T-helper 2 cell treated with Interferon-gamma antibody and Interleukin-4, amounts not matched to agents 5 μg/mL and 100 μg/mL, for 36 hours (primary cell): Measurements from ENCODE around the gene HSH2D.

Experiments
- DNase-seq: peaks from one replicate; pipeline ENCODE4 v3.0.0; 2021; ENCODE audit warnings: low spot score
- H3K27ac Mint-ChIP-seq: one replicate; pipeline ENCODE4 v1.8.0; 2021; ENCODE audit warnings: mild to moderate bottlenecking, mixed read lengths
- H3K27me3 Mint-ChIP-seq: one replicate; pipeline ENCODE4 v1.8.0; 2021; ENCODE audit warnings: low read depth, mixed read lengths
- H3K36me3 Mint-ChIP-seq: one replicate; pipeline ENCODE4 v1.8.0; 2021; ENCODE audit warnings: low read depth, mixed read lengths
- H3K4me1 Mint-ChIP-seq: one replicate; pipeline ENCODE4 v1.8.0; 2021; ENCODE audit warnings: low read depth, mixed read lengths
- H3K4me3 Mint-ChIP-seq: one replicate; pipeline ENCODE4 v1.8.0; 2022; ENCODE audit warnings: mild to moderate bottlenecking, moderate library complexity, mixed read lengths
- H3K9me3 Mint-ChIP-seq: one replicate; pipeline ENCODE4 v1.8.0; 2021; ENCODE audit warnings: mixed read lengths

HSH2D gene

GRCh38 chr19:16131648-16132047 lies 11.8 kb upstream of the HSH2D start:
- Mint-ChIP-seq H3K4me3 (no peak overlapping the region), H3K9me3 (peaks cover 5% of the 10 kb centered on the region), H3K27me3 (no peaks in the 10 kb centered on the region), H3K36me3 (peaks cover 73% of the 10 kb centered on the region), H3K4me1 (peaks cover 5% of the 10 kb centered on the region), H3K27ac (peak overlapping the region; percentile 12)
- DNase-seq, result no peak

- H3K27ac Mint-ChIP-seq, result no peak overlapping the region
- peaks cover 55% of the 10 kb centered on the region for H3K36me3 Mint-ChIP-seq
- DNase-seq, result no peak
- peaks cover 5% of the 10 kb centered on the region for H3K9me3 Mint-ChIP-seq
- peaks cover 11% of the 10 kb centered on the region for H3K4me1 Mint-ChIP-seq
- no peaks in the 10 kb centered on the region for H3K27me3 Mint-ChIP-seq
- no peak overlapping the region for H3K4me3 Mint-ChIP-seq
Measured at GRCh38 chr19:16133818-16134217, 9.7 kb upstream of the HSH2D start.

- Mint-ChIP-seq H3K4me1 (peaks cover 17% of the 10 kb centered on the region), H3K27me3 (no peaks in the 10 kb centered on the region), H3K4me3 (no peak overlapping the region), H3K27ac (no peak overlapping the region), H3K36me3 (peaks cover 51% of the 10 kb centered on the region), H3K9me3 (peaks cover 5% of the 10 kb centered on the region)
- no peak for DNase-seq
Measured at GRCh38 chr19:16134510-16134909, 9.0 kb upstream of the HSH2D start.

DNA sequence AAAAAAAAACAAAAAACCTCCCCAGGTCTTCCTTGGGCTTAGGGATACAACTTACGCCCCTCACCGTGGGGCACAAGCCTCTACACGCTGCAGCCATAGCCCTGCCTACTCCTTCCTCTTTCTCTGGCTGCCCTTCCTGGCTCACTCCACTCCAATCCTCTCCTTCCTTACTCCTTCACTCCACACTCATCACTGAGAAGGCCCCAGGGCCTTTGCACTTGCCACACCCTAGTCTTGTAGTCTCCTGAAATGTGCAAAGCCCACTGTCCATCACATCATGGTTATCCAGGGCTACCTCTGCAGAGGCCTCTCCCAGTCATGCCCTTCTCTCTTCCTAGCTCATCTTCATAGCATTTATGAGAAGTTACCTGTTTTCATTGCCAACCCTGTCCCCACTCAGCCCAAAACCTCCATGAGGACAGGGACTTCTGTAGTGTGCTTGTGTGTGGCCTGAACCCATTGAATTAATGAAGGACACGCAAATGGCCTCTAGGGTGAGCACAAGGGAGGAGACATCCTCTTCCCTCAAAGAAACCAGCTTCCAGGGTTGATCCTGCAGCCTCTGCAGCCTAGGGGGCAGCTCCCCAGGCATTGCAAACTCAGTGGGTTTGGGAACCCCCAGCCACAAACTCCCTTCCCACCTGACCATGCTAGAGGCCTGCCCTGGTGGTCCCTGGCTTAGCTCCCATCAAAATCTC lies 7.9 kb upstream of the HSH2D start:
- Mint-ChIP-seq H3K4me1 (peaks cover 23% of the 10 kb centered on the region), H3K36me3 (peaks cover 43% of the 10 kb centered on the region), H3K27me3 (no peaks in the 10 kb centered on the region), H3K27ac (peak overlapping the region; percentile 34), H3K4me3 (no peak overlapping the region), H3K9me3 (peaks cover 5% of the 10 kb centered on the region)
- no peak for DNase-seq

DNA sequence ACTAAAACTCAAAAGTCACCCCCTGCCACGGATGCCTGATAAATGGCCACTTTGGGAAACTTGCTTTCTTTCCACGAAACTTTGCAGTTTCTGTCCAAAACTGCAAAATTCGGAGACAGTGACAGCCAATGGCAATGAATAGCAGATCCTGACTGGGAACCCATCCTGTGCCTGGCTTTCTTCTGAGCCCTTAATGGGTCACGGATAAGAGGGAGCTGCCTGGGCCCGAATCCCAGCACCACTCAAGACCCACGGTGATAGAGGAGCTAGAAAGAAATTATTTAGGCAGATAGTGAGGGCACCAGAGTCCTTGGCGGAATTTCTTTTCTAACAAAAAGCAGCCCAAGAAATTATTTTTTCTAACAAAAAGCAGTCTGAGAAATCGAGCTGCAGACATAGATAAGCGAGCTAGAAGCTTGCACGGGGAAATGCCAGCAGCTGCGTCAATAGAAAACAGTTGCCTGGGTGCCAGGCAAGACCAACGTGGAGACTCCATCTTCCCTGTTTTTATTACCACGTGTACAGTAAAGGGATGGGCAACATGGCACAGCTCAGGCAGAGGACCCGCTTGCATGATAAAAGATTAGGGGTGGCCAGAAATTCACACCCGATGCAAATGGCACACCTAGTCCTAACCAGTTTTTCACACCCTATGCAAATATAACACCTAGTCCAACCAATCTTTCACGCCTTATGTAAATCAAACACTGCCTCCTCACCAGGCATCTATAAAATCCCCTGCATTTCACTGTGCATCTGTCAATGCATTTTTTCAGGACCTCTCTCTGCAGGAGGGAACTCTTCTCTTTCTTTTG lies 7.1 kb upstream of the HSH2D start:
- H3K27ac Mint-ChIP-seq, result no peak overlapping the region
- DNase-seq, result no peak
- H3K9me3 Mint-ChIP-seq, result peaks cover 1% of the 10 kb centered on the region
- H3K4me3 Mint-ChIP-seq, result no peak overlapping the region
- no peaks in the 10 kb centered on the region for H3K27me3 Mint-ChIP-seq
- H3K4me1 Mint-ChIP-seq, result peaks cover 30% of the 10 kb centered on the region
- H3K36me3 Mint-ChIP-seq, result peaks cover 36% of the 10 kb centered on the region

- no peaks in the 10 kb centered on the region for H3K27me3 Mint-ChIP-seq
- H3K27ac Mint-ChIP-seq, result peak overlapping the region; percentile 85
- no peak for DNase-seq
- H3K4me1 Mint-ChIP-seq, result peaks cover 48% of the 10 kb centered on the region
- peak overlapping the region; percentile 60 for H3K4me3 Mint-ChIP-seq
- peaks cover 13% of the 10 kb centered on the region for H3K36me3 Mint-ChIP-seq
- H3K9me3 Mint-ChIP-seq, result no peaks in the 10 kb centered on the region
Measured at GRCh38 chr19:16139752-16140151, 3.7 kb upstream of the HSH2D start.

DNA sequence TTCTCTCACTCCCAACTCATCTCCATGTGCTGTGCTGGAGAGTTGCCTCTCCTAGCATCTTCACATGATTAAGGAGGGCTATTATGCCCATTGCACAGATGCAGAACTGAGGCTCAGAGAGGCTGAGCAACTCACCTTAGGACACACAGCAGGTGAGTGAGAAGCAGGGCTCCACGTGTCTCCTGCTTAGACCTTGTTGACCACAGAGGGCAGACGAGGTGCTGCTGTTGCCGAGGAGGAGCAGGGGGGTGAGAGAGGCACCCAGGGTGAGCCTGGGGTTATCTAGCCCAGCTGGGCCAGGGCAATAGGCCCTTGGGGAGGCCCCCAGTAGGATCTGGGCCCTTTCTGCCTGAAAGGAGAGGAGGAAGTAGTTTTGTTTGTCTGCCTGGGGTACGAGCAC lies 2.4 kb upstream of the HSH2D start:
- Mint-ChIP-seq H3K4me3 (no peak overlapping the region), H3K9me3 (no peaks in the 10 kb centered on the region), H3K27me3 (no peaks in the 10 kb centered on the region), H3K36me3 (peaks cover 16% of the 10 kb centered on the region), H3K27ac (peak overlapping the region; percentile 79), H3K4me1 (peaks cover 49% of the 10 kb centered on the region)
- no peak for DNase-seq

GRCh38 chr19:16142032-16142580 lies 1.4 kb upstream of the HSH2D start:
- Mint-ChIP-seq H3K4me3 (peak overlapping the region; percentile 0), H3K27ac (peak overlapping the region; percentile 67), H3K4me1 (peaks cover 49% of the 10 kb centered on the region), H3K27me3 (no peaks in the 10 kb centered on the region), H3K36me3 (peaks cover 21% of the 10 kb centered on the region), H3K9me3 (no peaks in the 10 kb centered on the region)
- no peak for DNase-seq

DNA sequence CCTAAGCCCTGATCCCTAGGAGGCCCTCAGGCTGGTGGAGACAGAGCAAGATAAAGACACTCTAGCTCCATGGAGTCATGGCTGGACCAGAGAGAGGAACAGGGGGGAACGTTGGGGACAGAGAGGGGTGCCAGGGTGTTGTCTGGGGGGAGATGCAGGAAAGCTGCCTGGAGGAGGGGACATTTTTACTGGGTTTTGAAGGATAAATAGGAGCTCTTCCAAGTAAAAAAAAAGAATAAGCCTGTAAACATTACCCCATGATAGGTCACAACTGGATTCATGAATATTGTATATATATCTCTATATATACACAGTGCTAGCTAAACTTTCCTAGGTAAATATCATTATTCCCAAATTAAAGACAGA lies 714 bp downstream of the HSH2D start:
- DNase-seq, result no peak
- peaks cover 52% of the 10 kb centered on the region for H3K4me1 Mint-ChIP-seq
- H3K27ac Mint-ChIP-seq, result peak overlapping the region; percentile 98
- H3K4me3 Mint-ChIP-seq, result peak overlapping the region; percentile 97
- no peaks in the 10 kb centered on the region for H3K9me3 Mint-ChIP-seq
- H3K27me3 Mint-ChIP-seq, result no peaks in the 10 kb centered on the region
- H3K36me3 Mint-ChIP-seq, result peaks cover 25% of the 10 kb centered on the region

- H3K9me3 Mint-ChIP-seq, result no peaks in the 10 kb centered on the region
- H3K4me1 Mint-ChIP-seq, result peaks cover 44% of the 10 kb centered on the region
- H3K27me3 Mint-ChIP-seq, result no peaks in the 10 kb centered on the region
- no peak for DNase-seq
- peak overlapping the region; percentile 80 for H3K4me3 Mint-ChIP-seq
- H3K36me3 Mint-ChIP-seq, result peaks cover 35% of the 10 kb centered on the region
- peak overlapping the region; percentile 52 for H3K27ac Mint-ChIP-seq
Measured at GRCh38 chr19:16146112-16146511, 2.6 kb downstream of the HSH2D start.

DNA sequence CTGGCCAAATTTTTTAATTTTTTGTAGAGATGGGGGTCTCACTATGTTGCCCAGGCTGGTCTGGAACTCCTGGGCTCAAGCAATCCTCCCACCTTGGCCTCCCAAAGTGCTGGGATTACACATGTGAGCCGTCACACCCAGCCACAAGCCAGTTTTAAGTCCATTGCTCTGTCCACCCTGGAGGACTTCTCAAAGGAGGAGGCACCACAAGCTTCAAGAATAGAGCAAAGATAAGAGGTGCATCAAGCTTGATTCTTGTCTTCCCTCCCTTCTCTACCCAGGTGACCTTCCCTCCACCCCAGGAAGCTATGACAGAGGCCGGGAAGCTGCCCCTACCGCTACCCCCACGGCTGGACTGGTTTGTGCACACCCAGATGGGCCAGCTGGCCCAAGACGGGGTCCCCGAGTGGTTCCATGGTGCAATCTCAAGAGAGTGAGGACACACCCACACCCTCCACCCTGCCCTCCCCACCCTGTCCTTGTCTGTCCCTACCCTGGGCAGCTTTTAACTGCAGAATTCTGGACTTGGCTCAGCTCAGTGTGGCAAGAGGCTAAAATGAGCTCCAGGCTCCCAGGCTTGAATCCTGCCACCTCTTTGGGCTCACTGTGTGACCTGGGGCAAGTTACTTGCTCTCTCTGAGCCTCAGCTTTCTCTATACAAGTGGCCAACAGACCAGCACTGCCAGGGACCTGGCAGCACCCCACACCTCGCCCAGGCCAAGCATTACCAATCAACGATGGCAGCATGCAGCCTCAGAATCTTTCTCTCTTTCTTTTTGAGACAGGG lies 5.2 kb downstream of the HSH2D start:
- Mint-ChIP-seq H3K9me3 (no peaks in the 10 kb centered on the region), H3K27ac (peak overlapping the region; percentile 74), H3K4me3 (peak overlapping the region; percentile 29), H3K27me3 (no peaks in the 10 kb centered on the region), H3K36me3 (peaks cover 53% of the 10 kb centered on the region), H3K4me1 (peaks cover 29% of the 10 kb centered on the region)
- no peak for DNase-seq

- H3K4me3 Mint-ChIP-seq, result no peak overlapping the region
- no peak overlapping the region for H3K27ac Mint-ChIP-seq
- H3K9me3 Mint-ChIP-seq, result no peaks in the 10 kb centered on the region
- DNase-seq, result no peak
- peaks cover 21% of the 10 kb centered on the region for H3K4me1 Mint-ChIP-seq
- H3K27me3 Mint-ChIP-seq, result no peaks in the 10 kb centered on the region
- peaks cover 75% of the 10 kb centered on the region for H3K36me3 Mint-ChIP-seq
Measured at GRCh38 chr19:16153582-16154336, 10.3 kb downstream of the HSH2D start.

DNA sequence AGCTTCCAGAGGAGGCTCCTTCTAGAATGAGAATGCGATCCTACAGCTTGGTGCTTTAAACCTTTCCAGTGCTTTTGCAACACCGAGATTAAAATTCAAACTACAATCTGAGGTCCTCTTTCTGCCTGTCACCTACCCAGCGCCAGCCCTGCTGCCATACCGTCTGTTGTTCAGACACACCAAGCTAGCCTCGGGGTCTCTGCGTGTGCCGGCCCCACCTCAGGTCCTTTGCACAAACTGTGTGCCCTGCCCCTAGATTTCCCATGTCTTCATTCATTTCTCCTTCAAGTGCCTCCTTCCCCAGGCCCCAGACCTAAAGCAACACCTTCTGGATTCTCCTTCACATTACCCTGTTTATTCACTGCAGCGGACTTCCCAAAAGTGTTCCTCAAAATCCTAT lies 11.1 kb downstream of the HSH2D start:
- Mint-ChIP-seq H3K27me3 (no peaks in the 10 kb centered on the region), H3K4me3 (no peak overlapping the region), H3K27ac (no peak overlapping the region), H3K36me3 (peaks cover 68% of the 10 kb centered on the region), H3K4me1 (peaks cover 13% of the 10 kb centered on the region), H3K9me3 (no peaks in the 10 kb centered on the region)
- no peak for DNase-seq
